H1 (cell line): ENCODE data around the gene ZNF511. TPM values are rescaled to one million over a fixed set of nuclear protein-coding genes. Genes with fewer than 3 reads are reported as not detected.

Source experiments
- CTCF ChIA-PET: fragments of 300-600 bp; sonication (Branson Sonifier 250); formaldehyde crosslinking; loops from one replicate; lab custom pipeline; 2021; ENCODE audit not compliant: partially characterized antibody; lab: Charles Lee
- POLR2A ChIA-PET: fragments of 300-600 bp; sonication (Branson Sonifier 250); formaldehyde crosslinking; loops from one replicate; lab custom pipeline; 2021; ENCODE audit warnings: inconsistent platforms; ENCODE audit not compliant: partially characterized antibody; lab: Charles Lee
- DNase-seq, 2 experiments: peaks; one replicate each; pipeline versions ENCODE4 v3.0.0 to v3.0.0-alpha.2; 2010 to 2022; ENCODE audit warnings: low spot score in 2 of 2, low read depth in 1 of 2, mixed read lengths in 1 of 2
- FAIRE-seq: peaks from 2 replicates; lab custom pipeline; 2011; peaks lifted over from hg19 to GRCh38; lab: Jason Lieb, UNC
- H2AFZ ChIP-seq: 2 replicates; pipeline ENCODE4 v1.8.1; 2012; ENCODE audit warnings: low read length, inconsistent platforms
- H2AK5ac ChIP-seq: 2 replicates; pipeline ENCODE4 v1.6.1; 2013; ENCODE audit warnings: low read depth, low read length
- H2BK120ac ChIP-seq: replicated peaks from 2 replicates; pipeline ENCODE3; 2013; ENCODE audit warnings: low read depth, low read length, inconsistent platforms
- H2BK12ac ChIP-seq: 2 replicates; pipeline ENCODE4 v1.6.1; 2013; ENCODE audit warnings: low read depth, low read length
- H2BK15ac ChIP-seq: 2 replicates; pipeline ENCODE4 v1.6.1; 2013; ENCODE audit warnings: low read length
- H2BK20ac ChIP-seq: 2 replicates; pipeline ENCODE4 v1.6.1; 2013; ENCODE audit warnings: low read length
- H2BK5ac ChIP-seq: 2 replicates; pipeline ENCODE4 v1.6.1; 2013; ENCODE audit warnings: low read depth, low read length
- H3K14ac ChIP-seq: 2 replicates; pipeline ENCODE4 v1.6.1; 2013; ENCODE audit warnings: inconsistent platforms; ENCODE audit not compliant: insufficient read length
- H3K18ac ChIP-seq: 2 replicates; pipeline ENCODE4 v1.6.1; 2013; ENCODE audit warnings: low read length; ENCODE audit errors: extremely low read depth
- H3K23ac ChIP-seq: 2 replicates; pipeline ENCODE4 v1.6.1; 2013; ENCODE audit warnings: inconsistent platforms; ENCODE audit not compliant: insufficient read length
- H3K23me2 ChIP-seq: 2 replicates; pipeline ENCODE4 v1.6.1; 2013; ENCODE audit warnings: low read depth, low read length
- H3K27ac ChIP-seq: 2 replicates; pipeline ENCODE4 v1.6.1; 2011; ENCODE audit warnings: low read depth, low read length, inconsistent platforms
- H3K27me3 ChIP-seq, 4 experiments: replicated peaks in 1 of 4; 1 replicate in 1 of 4; 2 replicates in 3 of 4; pipeline versions ENCODE4 v1.6.1 to v1.8.1; 2011 to 2013; ENCODE audit warnings: low read length in 3 of 4, mild to moderate bottlenecking in 3 of 4, inconsistent platforms in 2 of 4, mixed read lengths in 2 of 4, moderate library complexity in 1 of 4; ENCODE audit not compliant: control insufficient read depth in 3 of 4, insufficient read depth in 3 of 4; ENCODE audit errors: extremely low read depth in 1 of 4
- H3K36me3 ChIP-seq, 4 experiments: 2 replicates each; pipeline versions ENCODE4 v1.6.1 to v1.8.1; 2011 to 2013; ENCODE audit warnings: mild to moderate bottlenecking in 4 of 4, low read length in 3 of 4, moderate library complexity in 2 of 4, control low read depth in 1 of 4, inconsistent platforms in 1 of 4; ENCODE audit not compliant: insufficient read depth in 4 of 4, control insufficient read depth in 2 of 4
- H3K4ac ChIP-seq: replicated peaks from 2 replicates; pipeline ENCODE3; 2013; ENCODE audit warnings: low read length, low read depth, mixed read lengths, inconsistent platforms; ENCODE audit not compliant: insufficient read length
- H3K4me1 ChIP-seq, 4 experiments: replicated peaks in 1 of 4; 1 replicate in 1 of 4; 2 replicates in 3 of 4; pipeline versions ENCODE4 v1.6.1 to v1.8.1; 2011 to 2013; ENCODE audit warnings: low read length in 3 of 4, inconsistent platforms in 2 of 4, mixed read lengths in 1 of 4; ENCODE audit not compliant: insufficient read depth in 4 of 4, control insufficient read depth in 3 of 4
- H3K4me2 ChIP-seq, 2 experiments: 2 replicates each; pipeline versions ENCODE4 v1.6.1 to v1.8.1; 2011 to 2013; ENCODE audit warnings: low read depth in 2 of 2, low read length in 2 of 2, control low read depth in 1 of 2, inconsistent platforms in 1 of 2, mild to moderate bottlenecking in 1 of 2; ENCODE audit not compliant: insufficient read depth in 1 of 2
- H3K4me3 ChIP-seq, 4 experiments: fragments of 200-600, 300-600 bp in 1 of 4; sonication (generic), shearing (Covaris generic), sonication (Bioruptor Twin) in 1 of 4; 2 replicates each; pipeline versions ENCODE4 v1.5.1 to v1.8.1; 2011 to 2016; ENCODE audit warnings: low read length in 4 of 4, low read depth in 3 of 4, control low read depth in 2 of 4, inconsistent platforms in 2 of 4, mild to moderate bottlenecking in 2 of 4, mixed read lengths in 1 of 4, moderate library complexity in 1 of 4; ENCODE audit not compliant: insufficient read depth in 2 of 4; ENCODE audit errors: extremely low read depth in 1 of 4
- H3K56ac ChIP-seq: replicated peaks from 2 replicates; pipeline ENCODE3; 2013; ENCODE audit warnings: low read depth, mild to moderate bottlenecking, mixed read lengths, low read length, inconsistent platforms; ENCODE audit not compliant: insufficient read length
- H3K79me1 ChIP-seq: 2 replicates; pipeline ENCODE4 v1.6.1; 2013; ENCODE audit warnings: low read depth, low read length, control low read depth
- H3K79me2 ChIP-seq, 2 experiments: 2 replicates each; pipeline versions ENCODE4 v1.6.1 to v1.8.1; 2012 to 2013; ENCODE audit warnings: low read length in 2 of 2, mild to moderate bottlenecking in 2 of 2, inconsistent platforms in 1 of 2; ENCODE audit not compliant: insufficient read depth in 2 of 2, control insufficient read depth in 1 of 2
- H3K9ac ChIP-seq, 4 experiments: replicated peaks in 1 of 4; 1 replicate in 1 of 4; 2 replicates in 3 of 4; pipeline versions ENCODE4 v1.6.1 to v1.8.1; 2011 to 2013; ENCODE audit warnings: low read depth in 3 of 4, low read length in 3 of 4, control low read depth in 2 of 4, mild to moderate bottlenecking in 2 of 4, moderate library complexity in 2 of 4, inconsistent platforms in 1 of 4; ENCODE audit errors: extremely low read depth in 1 of 4
- H3K9me3 ChIP-seq, 2 experiments: 2 replicates each; pipeline versions ENCODE4 v1.6.1 to v1.8.1; 2012 to 2013; ENCODE audit warnings: mild to moderate bottlenecking in 2 of 2, moderate library complexity in 2 of 2, control low read depth in 1 of 2, inconsistent platforms in 1 of 2, low read depth in 1 of 2, low read length in 1 of 2, mixed read lengths in 1 of 2; ENCODE audit not compliant: insufficient read depth in 2 of 2
- H4K20me1 ChIP-seq, 2 experiments: replicated peaks in 1 of 2; 2 replicates each; pipeline versions ENCODE3 to v1.8.1; 2011 to 2013; ENCODE audit warnings: inconsistent platforms in 2 of 2, low read length in 2 of 2, mild to moderate bottlenecking in 1 of 2; ENCODE audit not compliant: insufficient read depth in 2 of 2, control insufficient read depth in 1 of 2
- H4K5ac ChIP-seq: 2 replicates; pipeline ENCODE4 v1.6.1; 2013; ENCODE audit warnings: low read length, low read depth, mixed read lengths, inconsistent platforms; ENCODE audit not compliant: insufficient read length
- H4K8ac ChIP-seq: 2 replicates; pipeline ENCODE4 v1.8.0; 2013; ENCODE audit warnings: mild to moderate bottlenecking, moderate library complexity, low read length, inconsistent platforms; ENCODE audit not compliant: insufficient read depth; ENCODE audit errors: extremely low read depth
- H4K91ac ChIP-seq: replicated peaks from 2 replicates; pipeline ENCODE3; 2013; ENCODE audit warnings: low read length, mixed read lengths, inconsistent platforms; ENCODE audit not compliant: insufficient read length
- BRCA1 ChIP-seq: IDR thresholded peaks from 2 replicates; pipeline ENCODE4 v1.6.1; 2012; ENCODE audit warnings: low read depth, low read length, improper control_type of control experiment
- CEBPB ChIP-seq: IDR thresholded peaks from 2 replicates; pipeline ENCODE4 v1.6.1; 2012; ENCODE audit warnings: low read depth, low read length
- SIRT6 ChIP-seq: IDR thresholded peaks from one replicate; pipeline ENCODE4 v1.7.1; 2012; ENCODE audit warnings: low read length, inconsistent platforms
- SP2 ChIP-seq: IDR thresholded peaks from 2 replicates; pipeline ENCODE4 v1.6.1; 2012; ENCODE audit warnings: mild to moderate bottlenecking, low read length, inconsistent platforms
- WGBS, 2 experiments: shearing (Covaris generic) in 1 of 2; methylation state at CpG; one replicate each; pipeline versions ENCODE4 v1.1.6 to v1.1.7; 2013 to 2015; ENCODE audit warnings: low lambda C conversion rate in 2 of 2, mixed read lengths in 2 of 2, inconsistent platforms in 1 of 2, low coverage in 1 of 2, missing lambda C conversion rate in 1 of 2; ENCODE audit not compliant: insufficient replicate concordance in 2 of 2, insufficient coverage in 1 of 2, insufficient read length in 1 of 2; ENCODE audit errors: extremely low coverage in 1 of 2, missing lambda C conversion rate in 1 of 2; 5-methylcytosine and 5-hydroxymethylcytosine counted together
- polyA plus RNA-seq, 7 experiments: library from polyadenylated mRNA; depleted of rRNA in 3 of 7; stranded (reverse) in 5 of 7; unstranded in 2 of 7; fragments of >200 nt in 5 of 7; fragments of 200-250 nt in 2 of 7; gene quantifications; 1 replicate in 5 of 7; 2 replicates in 1 of 7; 4 replicates in 1 of 7; pipeline versions ENCODE4 v1.2.1 to v1.2.3, GENCODE V29; 2011 to 2013; ENCODE audit warnings: missing spikeins in 2 of 7, mixed read lengths in 2 of 7
- total RNA-seq: library from RNA; stranded (reverse); fragmentation: NEBNext Ultra II Directional; extraction: Animal tissue kit (Norgen Biotek cat#: 25700); gene quantifications from 2 replicates; pipeline ENCODE4 v1.2.1, GENCODE V29; 2021

The ZNF511 gene
- total and polyA plus RNA-seq, 2 of the 8 experiments (the other 6 are each of a cell fraction or from before 2014, with no cell fraction given): 55.4 to 71.7 TPM

DNA sequence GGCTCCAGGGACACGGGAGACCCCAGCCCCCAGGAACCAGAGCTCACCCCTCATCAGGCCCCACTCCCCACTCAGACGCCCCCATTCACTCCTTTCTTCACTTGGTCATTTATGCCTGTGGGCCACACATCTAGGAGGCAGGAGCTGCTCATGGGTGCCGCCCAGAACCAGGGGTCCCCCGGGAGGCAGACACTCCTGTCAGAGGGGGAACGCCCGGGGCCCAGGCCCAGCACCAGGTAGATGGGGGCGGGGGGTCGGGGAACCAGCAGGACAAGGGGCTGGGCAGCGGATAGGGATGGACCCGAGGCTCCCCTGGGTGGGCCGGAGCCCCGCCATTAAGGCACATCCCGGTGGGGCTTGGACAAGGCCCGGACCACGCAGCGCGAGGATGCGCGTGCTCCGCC is 16.1 kb downstream of the ZNF511 start:
- H3K79me2 ChIP-seq: no peaks in the 10 kb centered on the region
- ChIA-PET POLR2A (interaction anchor here (0.6 to 1.8 kb wide), 7 partner anchors 9 to 79 kb away, joined by 3 to 7 read pairs (median 5); partner anchors contain the start of gene FUOM), CTCF (interaction anchor here (1.4 to 1.8 kb wide), 2 partner anchors 26 to 58 kb away, joined by 3 to 4 read pairs; no protein-coding TSS in a partner anchor)
- H4K8ac ChIP-seq: peak overlapping the region; percentile 11
- peaks cover 0 to 2% of the 10 kb centered on the region in 2 experiments; a peak in 1 of 4 replicates for H3K9me3 ChIP-seq
- H4K5ac ChIP-seq: no peak overlapping the region
- H3K56ac ChIP-seq: no peak overlapping the region
- FAIRE-seq (no peak), DNase-seq (peak in 1 of 2 experiments; percentile 60)
- H2BK15ac ChIP-seq: no peak overlapping the region
- no peak overlapping the region for H3K14ac ChIP-seq
- TF ChIP-seq SIRT6 (no peak), SP2 (no peak), BRCA1 (no peak), CEBPB (no peak)
- H3K9ac ChIP-seq: no peak overlapping the region
- H3K79me1 ChIP-seq: no peaks in the 10 kb centered on the region
- H3K27me3 ChIP-seq: peaks cover 17 to 51% (median 44%) of the 10 kb centered on the region in 4 experiments
- no peaks in the 10 kb centered on the region for H3K36me3 ChIP-seq
- H2BK12ac ChIP-seq: no peak overlapping the region
- no peak overlapping the region for H2BK5ac ChIP-seq
- H3K4ac ChIP-seq: no peak overlapping the region
- H2BK20ac ChIP-seq: no peak overlapping the region
- H3K27ac ChIP-seq: no peak overlapping the region
- whole genome bisulfite sequencing, 2 experiments: 61% methylated on average over 7 of the region's 20 CpGs; no CpG with 5 or more reads in 1 of the 2 experiments
- H2BK120ac ChIP-seq: no peak overlapping the region
- peaks cover 0 to 27% (median 6%) of the 10 kb centered on the region in 4 experiments; a peak in 6 of 7 replicates for H3K4me1 ChIP-seq
- H3K18ac ChIP-seq: no peak overlapping the region
- H3K4me2 ChIP-seq: peak overlapping the region; percentile 85 to 89
- H3K23ac ChIP-seq: no peak overlapping the region
- peaks cover 0 to 2% of the 10 kb centered on the region in 2 experiments for H4K20me1 ChIP-seq
- no peak overlapping the region for H2AK5ac ChIP-seq
- peaks cover 6% of the 10 kb centered on the region; the same call in 1 of the 2 replicates for H3K23me2 ChIP-seq
- no peak overlapping the region for H2AFZ ChIP-seq
- H3K4me3 ChIP-seq: peak overlapping the region in 2 of 4 experiments; percentile 56 to 69; a peak in 2 of 8 replicates
- H4K91ac ChIP-seq: no peak overlapping the region
